ENCODE measurements around the gene GLI2.

Gene GLI2

DNA sequence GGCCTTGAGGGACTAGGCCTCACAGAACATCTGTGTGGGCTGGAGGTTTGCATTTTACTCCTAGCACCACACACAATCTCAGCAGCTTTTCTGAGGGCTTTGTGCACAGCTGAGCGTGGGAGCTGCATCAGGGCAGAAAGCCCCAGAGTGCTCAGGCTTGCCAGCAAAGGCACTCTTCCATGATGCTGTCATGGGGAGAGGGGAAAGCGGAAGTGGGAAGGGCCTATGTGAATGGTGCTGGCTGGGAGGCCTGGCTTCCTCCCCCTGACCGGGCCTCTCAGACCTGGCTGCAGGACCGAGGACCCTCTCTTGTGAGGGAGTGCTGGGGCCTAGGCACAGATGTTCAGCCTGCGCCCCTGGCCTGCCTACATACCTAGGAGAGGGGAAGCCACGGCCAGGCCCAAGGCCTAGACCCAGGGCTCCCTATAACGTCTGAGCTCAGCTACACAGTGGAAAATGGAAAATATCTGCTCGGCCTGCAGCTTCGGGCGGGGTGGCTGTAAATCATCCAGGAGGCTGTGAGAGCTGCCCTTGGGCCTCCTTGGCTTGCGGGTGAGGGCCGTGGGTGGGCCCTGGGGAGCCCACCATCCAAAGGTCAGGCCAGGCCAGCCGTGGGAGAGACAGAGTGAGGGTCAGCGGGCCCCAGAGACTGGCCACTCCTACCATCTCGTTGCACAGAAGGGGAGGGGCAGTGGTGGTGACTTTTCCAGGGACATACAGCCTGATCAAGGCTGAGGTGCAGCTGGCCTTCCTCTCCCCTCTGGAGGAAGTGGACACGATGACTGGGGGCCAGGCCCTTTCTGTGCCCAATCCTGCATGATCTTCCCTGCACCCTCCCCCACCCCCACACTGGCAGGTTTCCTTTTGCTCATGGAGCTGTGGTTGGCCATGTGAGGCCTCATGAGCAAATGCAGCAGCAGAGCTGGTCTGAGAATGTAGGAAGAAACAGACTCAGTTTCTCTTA is 22.8 kb downstream of the GLI2 start:
- DNase-seq (ENCODE audit: low read depth in 2 of 2) = no peak

DNA sequence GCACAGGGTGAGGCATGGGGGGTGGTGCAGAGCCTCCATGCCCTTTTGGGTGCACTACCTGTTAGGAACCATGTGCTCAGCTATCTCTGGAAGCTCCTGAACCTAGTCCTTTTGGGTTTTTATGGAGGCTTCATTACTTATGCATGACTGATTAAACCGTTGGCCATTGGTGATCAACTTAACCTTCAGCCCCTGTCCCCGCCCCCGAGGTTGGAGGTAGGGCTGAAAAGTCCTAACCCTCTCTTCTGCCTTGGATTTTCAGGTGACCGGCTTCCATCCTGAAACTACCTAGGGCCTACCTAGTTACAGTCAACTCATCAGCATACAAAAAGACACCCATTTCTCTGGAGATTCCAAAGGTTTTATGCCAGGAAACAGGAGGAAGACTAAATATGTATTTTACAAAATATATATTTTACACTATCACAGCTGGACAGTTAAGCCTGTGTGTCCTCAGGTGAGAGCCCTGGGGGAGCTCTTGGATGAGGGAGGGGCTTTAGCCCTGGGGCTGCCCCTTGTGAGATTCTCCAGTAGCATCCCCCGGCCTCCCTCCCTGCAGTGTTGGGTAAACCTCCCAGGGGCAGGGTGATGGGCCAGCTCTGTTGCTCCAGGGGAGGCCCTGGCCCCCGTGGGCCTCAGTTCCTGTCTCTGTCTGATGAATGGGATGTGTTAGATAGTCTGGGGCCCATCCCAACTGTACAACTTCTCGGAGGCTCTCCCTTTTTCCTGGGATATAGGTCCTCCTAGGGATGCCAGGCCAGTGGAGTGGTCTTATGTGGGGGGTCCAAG is 24.1 kb downstream of the GLI2 start:
- no peak for DNase-seq (ENCODE audit: low read depth in 2 of 2)

DNA sequence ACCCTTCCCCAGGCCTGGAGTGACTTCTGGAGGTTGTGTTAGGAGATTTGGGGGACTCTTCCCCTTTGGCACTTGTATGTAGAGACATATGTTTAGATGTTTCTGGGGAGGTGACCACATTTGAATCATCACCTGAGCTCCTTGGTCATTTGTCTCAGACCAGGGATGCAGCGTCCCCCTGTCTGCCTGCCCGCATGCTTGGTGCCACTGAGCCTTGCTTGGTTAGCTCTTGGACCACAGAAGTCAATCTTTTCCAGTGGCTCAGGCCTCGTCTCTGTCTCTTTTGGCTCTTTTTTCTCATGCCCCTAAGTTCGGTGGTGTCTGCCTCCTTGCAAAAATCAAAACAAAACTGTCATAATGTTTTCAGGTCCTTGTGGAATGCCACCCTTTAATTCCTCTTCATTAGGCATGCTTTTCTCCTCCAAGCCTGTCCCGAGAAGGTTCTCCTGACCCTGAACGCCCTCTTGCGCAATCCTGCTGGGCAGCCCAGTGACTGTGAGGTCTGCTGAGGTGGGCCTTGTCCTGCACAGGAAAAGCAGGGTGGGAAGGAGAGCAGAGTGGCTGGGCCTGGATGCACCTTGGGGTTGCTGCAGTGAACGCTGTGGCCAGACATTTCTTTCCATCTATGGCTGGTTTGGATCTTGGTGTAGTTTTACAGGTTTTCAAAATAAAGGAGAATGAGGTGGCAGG is 24.9 kb downstream of the GLI2 start:
- DNase-seq (ENCODE audit: low read depth in 2 of 2) = no peak

DNA sequence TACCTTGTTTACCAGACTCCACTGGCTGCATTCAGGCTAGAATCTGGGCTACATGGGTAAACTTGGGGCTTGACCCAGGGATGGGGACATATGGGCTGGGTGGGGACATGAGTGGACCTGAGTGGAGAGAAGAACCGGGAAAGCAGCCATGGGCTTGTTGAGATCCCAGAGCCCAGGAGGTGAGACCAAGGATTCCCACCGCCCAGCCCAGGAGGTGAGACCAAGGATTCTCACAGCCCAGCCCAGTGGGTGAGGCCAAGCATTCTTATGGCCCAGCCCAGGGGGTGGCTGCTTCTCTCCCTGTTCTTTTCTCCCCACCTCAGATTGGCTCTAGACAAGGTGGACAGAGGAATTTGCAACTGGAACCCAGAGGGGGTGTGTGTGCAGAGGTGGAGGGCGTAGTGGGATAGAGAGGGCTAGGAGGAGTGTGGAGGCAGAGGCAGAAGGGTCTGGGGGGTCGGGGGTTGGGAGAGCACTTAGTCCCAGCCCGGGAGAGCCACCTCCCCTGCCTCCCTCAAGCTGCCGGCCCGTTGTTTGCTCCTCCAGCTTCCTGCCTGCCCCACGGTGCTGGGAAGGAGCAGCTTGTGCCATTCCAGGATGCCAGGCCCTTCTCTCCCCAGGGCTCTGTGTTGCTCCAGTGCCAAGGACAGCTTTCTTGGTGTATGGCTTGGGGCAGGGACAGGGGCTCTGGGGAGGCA is 25.6 kb downstream of the GLI2 start:
- no peak for DNase-seq (ENCODE audit: low read depth in 2 of 2)

DNA sequence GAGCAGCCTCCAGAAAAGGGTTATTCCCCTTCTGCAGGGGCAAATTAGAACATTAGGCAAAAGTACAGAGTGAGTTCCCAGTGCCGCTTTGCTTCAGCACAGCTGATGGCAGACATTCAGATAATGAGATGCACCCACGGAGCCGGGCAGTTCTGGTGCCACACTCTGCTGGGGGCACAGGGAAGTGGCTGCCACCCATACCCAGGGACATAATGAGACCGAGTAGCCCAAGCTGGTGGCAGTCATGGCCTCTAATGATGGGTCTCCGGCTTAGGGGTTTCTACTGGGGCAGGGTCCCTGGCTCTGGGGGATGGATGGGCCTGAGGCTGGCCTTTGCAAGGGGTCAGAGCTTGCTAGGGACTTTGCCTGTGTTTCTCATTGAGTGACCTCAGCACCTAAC is 26.2 kb downstream of the GLI2 start:
- DNase-seq (ENCODE audit: low read depth in 2 of 2) = no peak

DNA sequence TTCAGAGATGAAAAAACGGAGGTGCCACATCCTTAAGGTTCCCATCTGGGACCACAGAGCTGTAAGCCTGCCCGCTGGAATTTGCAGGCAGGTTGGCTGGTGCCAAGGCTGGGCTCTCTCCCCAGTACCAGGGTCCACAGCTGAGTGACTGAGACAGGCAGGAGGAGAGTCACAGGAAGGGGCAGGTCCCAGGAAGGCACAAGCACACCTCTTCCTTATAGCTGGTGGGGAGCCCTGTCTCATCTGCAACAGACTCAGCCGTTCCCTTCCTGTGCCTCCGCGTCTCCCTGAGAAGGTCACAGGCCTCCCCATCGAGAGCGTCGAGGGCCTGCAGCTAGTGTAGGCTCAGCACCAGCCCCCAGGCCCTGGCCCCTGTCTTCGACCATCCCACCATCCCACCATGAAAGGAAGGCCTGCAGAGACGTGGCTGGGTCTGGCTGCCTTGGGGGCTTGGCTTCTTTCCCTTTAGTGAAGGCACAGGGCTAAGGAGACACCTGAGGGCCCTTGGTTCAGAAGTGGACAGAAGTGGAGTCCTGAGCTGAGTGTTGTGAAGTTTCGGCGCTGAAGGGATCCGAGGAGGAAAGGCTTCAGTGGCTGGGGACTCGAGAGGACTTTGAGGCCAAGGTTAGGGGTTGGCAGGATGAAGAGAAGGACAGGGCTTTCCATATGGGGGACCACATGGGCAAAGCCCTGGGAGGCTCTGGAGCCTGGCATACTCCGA is 26.8 kb downstream of the GLI2 start:
- no peak for DNase-seq (ENCODE audit: low read depth in 2 of 2)

DNA sequence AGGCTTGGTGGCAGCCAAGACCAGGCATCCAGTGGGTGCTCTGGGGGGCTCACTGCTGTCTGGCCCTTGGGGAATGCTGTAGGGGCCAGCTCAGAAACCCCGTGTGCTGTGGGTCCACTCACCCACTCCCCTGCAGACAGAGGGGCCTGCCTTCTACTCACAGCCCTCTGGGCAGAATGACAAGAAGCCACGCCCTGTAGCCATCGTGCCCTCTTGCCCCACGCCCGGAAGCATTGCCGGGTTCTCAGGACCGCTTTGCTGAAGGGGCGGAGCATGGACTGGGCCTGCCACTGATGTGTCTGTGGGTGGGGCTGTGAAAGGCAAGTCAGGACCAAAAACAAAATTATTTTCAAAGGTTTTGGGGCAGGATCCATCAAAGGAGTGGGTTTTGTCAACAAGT is 27.8 kb downstream of the GLI2 start:
- DNase-seq (ENCODE audit: low read depth in 2 of 2) = no peak

DNA sequence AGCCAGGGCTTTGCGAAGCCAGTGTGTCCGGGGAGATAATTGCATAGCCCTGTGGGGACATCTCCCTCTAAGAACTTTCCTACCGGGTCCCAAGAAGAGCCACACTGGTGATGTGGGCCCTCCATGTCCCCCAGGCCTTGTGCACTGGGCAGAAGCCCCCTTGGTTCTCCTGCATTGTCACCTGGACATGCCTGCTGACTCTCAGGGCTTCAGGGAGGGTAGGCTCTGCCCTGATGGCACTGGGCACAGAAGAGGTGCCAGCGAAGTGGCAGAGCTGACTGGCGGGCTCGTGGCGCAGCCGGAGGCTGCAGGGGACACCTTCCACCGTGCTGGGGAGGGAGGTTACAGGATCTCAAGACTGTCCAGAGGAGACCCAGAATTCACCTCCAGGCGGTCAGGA is 28.3 kb downstream of the GLI2 start:
- no peak for DNase-seq (ENCODE audit: low read depth in 2 of 2)

DNA sequence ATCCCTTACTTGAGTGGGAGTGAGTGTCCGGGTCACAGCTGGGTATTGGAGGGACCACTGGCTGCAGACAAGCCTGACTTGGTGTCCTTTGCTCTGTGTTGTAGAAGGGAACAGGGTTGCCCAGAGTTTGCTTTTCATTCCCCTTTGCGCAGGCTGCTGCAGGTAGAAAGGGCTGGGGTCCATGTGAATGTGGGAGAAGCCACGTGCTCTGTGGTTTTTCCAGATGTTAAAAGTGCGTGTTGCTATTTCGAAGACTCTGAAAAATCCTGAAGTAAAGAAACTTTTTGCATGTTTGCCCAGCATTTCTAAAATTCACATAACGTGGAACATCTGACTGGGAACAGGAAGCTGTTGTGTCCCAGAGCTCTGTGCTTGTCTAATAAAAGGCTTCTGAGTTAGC is 28.8 kb downstream of the GLI2 start:
- no peak for DNase-seq (ENCODE audit: low read depth in 2 of 2)

DNA sequence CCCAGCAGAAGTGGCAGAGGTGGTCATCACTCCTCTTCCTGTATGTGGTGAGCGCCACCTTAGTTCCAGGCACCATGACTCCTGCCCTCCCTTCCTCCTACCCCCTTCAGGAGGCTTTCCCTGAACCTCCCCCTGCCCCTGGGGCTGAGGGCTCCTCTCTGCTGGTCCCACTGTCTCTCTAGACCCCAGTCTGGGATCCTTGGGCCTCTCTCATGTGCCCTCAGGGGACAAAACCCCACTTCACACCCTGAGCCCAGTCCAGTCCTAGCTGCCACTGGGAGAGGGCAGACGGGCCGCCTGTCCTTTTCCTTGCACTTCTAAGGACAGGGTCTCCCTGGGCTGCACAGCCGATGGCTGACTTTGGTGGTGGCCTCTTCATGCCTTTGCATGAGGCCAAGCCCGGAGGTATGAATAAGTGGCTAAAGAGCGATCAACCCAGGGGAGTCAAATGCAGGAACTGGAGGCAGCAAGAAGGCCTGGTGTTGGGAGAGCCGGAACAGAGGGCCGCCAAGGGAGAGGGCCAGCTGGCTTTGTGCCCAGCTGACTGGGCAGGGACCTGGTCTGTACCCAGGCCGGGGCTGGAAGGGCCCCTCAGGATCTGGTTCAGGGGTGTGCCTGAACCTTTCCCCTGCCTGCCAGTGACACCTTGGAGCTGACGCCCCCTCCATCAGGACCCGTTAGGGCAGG is 29.5 kb downstream of the GLI2 start:
- no peak for DNase-seq (ENCODE audit: low read depth in 2 of 2)

DNA sequence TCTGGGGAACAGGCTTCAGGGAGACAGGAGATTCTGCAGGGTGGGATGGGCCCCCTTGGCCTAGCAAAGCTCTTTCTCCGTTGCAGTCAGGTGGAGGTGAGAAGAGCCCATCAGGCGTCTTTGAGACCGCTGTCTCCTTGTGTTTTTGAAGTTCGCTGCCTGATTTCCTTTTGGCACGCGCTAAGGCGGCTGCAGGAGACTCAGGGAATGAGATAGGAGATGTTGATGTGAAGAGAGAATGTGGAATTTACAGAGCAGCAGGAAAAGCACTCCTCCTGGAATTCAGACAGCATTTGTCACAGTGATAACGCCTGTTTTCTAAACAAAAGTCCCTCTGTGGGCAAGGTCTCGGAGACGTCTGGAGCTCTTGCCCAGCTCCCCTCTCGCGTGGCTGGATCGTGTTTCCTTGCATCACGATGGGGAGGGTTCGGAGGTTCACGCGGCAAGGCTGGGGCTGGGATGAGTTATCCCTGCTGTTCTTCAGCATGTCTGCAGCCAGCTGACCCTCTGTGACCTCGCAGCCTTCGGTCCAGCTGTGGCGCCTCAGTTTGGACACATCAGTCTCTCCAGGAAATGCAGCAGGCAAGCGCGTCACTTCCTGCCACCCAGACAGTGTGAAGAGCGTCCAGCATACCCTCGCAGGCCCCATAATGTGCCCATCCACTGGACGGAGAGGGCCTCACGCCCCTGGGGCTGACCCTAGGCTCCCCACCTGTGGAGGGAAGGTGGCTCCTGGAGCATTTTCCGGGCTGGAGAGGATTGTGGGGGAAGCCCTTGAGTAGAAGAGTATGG is 30.2 kb downstream of the GLI2 start:
- no peak for DNase-seq (ENCODE audit: low read depth in 2 of 2)

DNA sequence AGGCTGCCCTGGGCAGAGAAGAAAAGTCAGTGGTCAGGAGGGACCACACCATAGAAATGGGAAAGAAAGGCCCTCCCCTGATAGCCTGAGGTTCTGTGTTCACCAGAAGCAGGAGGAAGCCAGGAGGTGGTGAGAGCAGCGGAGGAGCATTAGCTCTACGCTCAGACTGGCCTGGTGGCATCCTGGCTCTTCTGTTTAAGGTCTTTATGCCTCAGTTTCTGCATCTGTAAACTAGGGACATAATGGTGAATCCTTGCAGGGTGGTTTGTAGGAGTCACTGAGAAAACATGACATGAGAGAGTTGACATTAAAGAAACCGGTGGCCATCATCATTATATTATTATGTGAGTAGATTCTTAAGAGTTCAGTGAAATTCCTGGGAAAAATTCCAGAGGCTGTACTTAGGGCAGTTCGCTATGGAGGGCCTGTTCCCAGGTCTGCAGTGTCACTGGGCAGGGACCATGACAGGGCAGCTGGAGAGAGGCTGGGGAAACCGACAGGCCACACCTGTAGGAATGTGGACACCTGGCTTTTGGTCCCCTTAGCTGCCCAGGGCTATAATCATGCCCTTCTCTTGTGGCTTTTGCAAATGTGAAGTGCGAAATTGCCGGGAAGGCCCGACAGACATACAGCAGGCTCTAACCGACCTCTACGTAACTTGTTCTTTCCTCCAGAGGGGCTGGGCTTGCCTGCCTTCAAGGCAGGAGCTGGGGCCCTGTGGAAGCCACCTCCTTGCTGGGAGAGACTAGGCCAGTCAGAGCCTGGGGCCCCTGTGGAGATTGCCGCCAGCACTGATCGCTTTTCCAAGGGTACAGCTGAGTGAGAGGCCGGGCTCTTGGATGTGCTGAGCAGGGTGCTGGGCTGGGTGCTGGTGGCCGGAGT is 31.0 kb downstream of the GLI2 start:
- no peak for DNase-seq (ENCODE audit: low read depth in 2 of 2)

DNA sequence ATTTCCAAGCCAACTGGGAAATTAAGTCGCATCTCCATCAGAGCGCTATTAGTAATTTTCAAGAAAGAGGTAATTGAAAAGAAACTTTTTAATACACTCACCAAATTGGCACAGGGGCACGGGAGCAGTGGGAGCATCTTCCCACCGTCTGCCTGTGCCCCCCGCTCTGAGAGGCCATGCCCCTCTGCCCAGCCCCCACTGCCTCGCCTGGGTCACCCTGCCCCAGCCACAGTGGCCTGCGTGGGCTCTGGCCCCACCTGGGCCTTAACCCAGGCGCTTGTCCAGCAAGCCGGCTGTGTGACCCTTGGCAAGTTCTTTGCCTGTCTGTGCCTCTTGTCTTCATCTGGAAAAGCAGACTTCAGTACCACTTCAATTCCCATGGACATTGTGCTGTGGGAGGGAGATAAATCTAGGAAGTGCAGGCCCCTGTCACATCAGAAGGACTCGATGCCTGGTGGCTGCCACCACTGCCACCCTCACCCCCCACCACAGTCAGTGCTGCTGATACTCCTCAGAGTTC is 31.9 kb downstream of the GLI2 start:
- no peak for DNase-seq (ENCODE audit: low read depth in 2 of 2)

DNA sequence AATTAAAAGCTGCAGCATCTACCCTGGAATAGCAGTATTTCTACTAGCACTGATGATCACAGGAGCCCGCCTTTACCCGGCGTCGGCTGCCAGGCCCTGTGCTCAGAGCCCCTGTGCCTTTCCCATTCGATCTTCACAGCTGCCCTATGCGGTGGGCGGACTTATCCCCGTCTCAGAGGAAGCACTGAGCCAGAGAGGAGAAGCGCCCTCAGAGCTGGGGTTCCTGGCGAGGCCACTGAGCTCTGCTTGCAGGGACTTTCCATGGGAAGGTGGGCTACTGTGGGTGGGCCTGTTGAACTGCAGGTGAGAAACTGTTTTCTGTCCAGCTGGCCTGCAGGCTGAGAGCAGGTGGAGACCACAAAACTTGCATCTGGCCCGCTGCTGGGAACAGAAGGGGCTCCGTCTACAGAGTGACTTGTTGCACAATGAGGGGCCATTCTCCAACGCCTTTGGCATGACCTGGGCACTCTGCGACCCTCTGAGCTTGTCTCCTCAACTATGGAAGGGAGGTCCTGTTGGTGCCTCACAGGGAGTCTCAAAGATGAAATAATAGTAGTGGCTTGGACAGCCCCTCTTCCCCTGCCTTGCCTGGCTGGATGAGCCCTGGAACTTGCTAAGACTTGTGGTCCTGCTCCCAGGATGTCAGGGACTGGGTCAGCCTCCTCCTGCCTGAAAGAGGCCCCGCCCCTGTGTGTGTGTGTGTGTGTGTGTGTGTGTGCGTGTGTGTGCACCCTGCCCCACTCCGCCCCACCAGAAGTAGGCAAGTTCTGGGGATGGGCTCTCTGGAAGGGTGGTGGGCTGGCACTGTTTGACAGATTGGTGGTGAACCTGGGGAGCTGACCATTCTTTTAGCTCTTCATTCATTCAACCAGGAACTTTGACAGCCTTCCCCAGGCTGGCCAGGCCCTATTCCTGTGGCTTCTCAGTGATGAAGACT is 32.7 kb downstream of the GLI2 start:
- DNase-seq (ENCODE audit: low read depth in 2 of 2) = no peak

DNA sequence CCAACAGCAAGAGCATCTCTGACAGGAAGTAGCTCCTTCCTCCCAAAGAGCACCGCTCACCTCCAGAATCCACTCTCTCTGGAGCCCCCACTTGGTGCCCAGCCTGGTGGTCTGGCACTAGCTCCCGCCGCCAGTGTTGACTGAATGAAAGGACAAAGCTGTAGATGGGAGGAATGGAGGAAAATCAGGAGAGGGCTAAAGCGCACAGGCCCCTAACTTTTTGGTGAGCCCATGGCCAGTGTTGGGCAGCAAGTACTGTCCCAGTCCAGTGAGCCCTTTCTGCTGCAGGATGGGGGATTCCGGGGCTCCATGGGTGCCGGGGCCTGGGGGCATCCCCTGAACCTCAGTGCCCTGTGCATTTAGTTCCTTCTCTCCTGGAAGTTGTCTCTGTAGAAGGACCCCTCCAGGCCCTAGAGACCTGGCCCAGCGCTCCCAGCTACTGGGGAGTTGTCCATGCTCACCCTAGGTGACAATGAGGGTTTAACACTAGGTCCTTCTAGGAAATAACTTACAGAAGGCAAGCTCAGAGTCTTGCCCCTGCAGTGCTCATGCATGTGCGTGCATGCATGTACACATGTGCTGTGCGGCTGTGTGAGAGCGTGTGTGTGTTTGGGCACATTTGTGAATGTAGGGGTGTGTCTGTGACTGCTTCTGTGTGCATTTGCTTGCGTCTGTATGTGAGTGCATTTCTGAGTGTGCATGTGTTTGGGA is 33.6 kb downstream of the GLI2 start:
- no peak for DNase-seq (ENCODE audit: low read depth in 2 of 2)

DNA sequence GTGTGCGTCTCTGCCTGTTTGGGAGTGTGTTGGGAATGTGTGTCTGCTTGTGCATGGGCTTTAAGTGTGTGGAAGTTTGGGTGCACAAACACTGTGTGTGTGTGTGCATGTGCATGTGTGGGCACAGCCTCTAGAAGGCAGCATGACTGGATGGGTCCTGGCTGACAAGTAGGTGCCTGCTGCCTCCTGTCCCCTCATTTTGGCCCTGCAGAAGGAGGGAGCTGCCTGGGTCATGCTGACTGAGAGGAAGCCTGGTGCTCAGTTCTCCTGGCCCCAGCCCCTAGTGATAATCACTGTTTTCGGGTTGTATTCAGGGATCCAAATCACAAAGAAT is 34.1 kb downstream of the GLI2 start:
- DNase-seq (ENCODE audit: low read depth in 2 of 2) = no peak

DNA sequence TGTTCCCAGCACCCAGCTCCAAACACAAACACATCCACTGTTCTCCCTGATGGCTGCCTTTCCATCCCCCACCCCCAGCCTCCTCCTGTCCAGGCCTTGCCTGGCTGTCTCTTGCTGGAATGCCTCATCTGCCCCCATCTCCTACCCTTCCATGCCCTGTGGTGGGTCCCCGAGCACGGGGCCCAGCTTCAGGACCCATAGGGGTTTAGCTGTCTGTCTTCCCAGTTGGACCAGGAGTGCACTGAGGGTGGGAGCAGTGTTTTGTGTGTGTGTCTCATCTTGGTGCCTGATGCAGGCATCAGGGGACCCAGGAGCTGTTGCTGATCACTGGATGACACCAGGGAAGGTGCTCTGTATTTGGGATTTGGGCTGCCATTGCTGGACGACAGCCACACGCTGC is 34.5 kb downstream of the GLI2 start:
- no peak for DNase-seq (ENCODE audit: low read depth in 2 of 2)
